Coronary artery (tissue), 2 donors: ENCODE results near the gene RNF208.

ENCODE experiments used
- DNase-seq: peaks from one replicate; pipeline ENCODE4 v3.0.0-alpha.2; 2017; ENCODE audit warnings: low spot score
- H3K27ac ChIP-seq, 2 donors: fragments of 200-600 bp; sonication (generic); one replicate each; pipeline ENCODE4 v1.5.1; 2016 to 2019
- H3K4me3 ChIP-seq: fragments of 200-600 bp; sonication (generic); 2 replicates; pipeline ENCODE4 v1.5.1; 2016; ENCODE audit warnings: mild to moderate bottlenecking, moderate library complexity
- TF ChIP-seq, protein P1 (sequence below): fragments of 200-600 bp; sonication (generic); IDR thresholded peaks from one replicate; pipeline ENCODE4 v1.5.1; 2019; ENCODE audit warnings: antibody characterized with exemption

RNF208 gene

DNA sequence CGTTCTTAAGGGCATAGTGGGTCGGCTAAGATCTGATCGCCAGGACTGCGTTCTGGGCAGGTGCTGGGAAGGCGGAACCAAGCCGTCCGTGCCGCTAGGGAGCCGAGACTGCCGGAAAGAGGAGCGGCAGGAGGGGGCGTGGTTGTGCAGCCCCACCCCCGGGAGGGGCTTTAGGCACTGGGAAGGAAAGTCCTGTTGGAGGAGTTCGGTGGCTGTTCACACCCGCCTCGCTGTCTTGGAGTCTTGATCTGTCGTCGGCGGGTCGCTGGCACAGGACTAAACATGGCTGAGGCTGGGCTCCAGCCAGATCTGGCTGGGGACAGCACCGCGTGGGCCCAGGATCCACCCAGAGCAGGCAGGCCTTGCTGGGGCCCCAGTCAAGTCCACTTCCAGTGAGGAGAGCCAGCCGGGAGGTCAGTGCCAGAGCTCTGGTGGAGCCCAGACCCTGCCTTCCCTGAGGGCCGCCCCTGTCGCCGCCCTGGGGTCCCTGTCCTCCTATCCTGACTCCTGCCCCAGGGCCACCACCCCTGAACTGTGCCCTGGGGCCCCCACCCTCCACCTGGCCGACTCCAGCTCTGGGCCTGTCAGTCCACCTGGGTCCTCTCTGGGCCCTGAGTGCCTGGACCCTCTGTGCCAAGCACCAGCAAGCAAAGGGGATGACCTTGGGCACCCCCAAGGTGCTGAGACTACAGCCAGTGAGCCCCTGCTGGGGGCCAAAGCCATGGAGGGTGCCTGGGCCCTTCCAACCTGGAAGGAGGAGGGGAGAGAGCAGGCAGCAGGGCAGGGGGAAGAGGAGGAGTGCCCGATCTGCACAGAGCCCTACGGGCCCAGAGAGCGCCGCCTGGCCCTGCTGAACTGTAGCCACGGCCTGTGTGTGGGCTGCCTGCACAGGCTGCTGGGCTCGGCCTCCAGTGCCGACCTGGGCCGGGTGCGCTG, 4.5 kb downstream of the RNF208 start:
- H3K4me3 ChIP-seq = peak overlapping the region; percentile 50
- TF ChIP-seq, protein P1, sequence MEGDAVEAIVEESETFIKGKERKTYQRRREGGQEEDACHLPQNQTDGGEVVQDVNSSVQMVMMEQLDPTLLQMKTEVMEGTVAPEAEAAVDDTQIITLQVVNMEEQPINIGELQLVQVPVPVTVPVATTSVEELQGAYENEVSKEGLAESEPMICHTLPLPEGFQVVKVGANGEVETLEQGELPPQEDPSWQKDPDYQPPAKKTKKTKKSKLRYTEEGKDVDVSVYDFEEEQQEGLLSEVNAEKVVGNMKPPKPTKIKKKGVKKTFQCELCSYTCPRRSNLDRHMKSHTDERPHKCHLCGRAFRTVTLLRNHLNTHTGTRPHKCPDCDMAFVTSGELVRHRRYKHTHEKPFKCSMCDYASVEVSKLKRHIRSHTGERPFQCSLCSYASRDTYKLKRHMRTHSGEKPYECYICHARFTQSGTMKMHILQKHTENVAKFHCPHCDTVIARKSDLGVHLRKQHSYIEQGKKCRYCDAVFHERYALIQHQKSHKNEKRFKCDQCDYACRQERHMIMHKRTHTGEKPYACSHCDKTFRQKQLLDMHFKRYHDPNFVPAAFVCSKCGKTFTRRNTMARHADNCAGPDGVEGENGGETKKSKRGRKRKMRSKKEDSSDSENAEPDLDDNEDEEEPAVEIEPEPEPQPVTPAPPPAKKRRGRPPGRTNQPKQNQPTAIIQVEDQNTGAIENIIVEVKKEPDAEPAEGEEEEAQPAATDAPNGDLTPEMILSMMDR = no peak
- DNase-seq = no peak
- peak overlapping the region in 1 of 2 donors; percentile 38 for H3K27ac ChIP-seq

- TF ChIP-seq, protein P1 = no peak
- DNase-seq = no peak
- Histone ChIP-seq H3K27ac (peak overlapping the region in 1 of 2 donors; percentile 38), H3K4me3 (no peak overlapping the region)
Observed at GRCh38 chr9:137216188-137216965, 5.7 kb downstream of the RNF208 start.

DNA sequence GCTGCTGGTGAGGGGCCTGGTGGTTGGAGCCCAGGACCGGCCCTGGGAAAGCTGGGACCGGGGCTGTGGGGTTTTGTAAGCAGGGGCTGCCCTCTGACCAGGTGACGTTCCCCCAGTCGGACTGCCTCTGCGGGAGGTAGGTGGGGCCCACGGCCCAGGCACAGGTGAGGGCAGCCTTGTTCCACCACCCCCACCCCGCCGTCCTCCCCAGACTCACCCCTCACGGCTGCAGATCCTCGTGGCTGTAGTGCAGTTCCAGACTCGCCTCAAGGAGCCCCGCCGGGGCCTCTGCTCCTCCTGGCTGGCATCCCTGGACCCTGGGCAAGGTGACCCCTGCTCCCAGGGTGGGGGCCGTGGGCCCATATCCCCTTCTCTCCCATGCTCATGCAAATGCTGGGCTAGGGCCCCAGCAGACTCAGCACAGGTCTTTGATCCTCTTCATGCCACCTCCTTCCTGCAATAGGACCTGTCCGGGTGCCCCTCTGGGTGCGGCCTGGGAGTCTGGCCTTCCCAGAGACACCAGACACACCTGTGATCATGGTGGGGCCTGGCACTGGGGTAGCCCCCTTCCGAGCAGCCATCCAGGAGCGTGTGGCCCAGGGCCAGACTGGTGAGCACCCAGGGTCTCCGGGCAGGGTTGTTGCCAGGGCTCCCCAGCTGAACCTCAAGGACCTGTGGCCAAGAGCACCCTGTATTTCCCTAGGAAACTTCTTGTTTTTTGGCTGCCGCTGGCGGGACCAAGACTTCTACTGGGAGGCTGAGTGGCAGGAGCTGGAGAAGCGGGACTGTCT, 6.6 kb downstream of the RNF208 start:
- H3K4me3 ChIP-seq = no peak overlapping the region
- DNase-seq = no peak
- H3K27ac ChIP-seq = no peak overlapping the region
- TF ChIP-seq, protein P1 = no peak

DNA sequence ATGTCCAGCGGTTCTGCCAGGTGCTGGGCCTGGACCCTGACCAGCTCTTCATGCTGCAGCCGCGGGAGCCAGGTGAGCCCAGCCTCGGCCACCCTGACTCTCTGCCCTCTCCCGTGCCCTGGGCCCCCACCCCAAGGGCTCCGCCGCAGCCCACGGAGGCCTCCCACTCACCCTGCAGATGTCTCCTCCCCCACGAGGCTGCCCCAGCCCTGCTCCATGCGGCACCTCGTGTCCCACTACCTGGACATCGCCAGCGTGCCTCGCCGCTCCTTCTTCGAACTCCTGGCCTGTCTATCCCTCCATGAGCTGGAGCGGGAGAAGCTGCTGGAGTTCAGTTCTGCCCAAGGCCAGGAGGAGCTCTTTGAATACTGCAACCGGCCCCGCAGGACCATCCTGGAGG, 7.4 kb downstream of the RNF208 start:
- Histone ChIP-seq H3K27ac (no peak overlapping the region), H3K4me3 (no peak overlapping the region)
- TF ChIP-seq, protein P1 = no peak
- no peak for DNase-seq

- DNase-seq = no peak
- TF ChIP-seq, protein P1 = no peak
- H3K27ac ChIP-seq = no peak overlapping the region
- H3K4me3 ChIP-seq = no peak overlapping the region
Observed at GRCh38 chr9:137213160-137214060, 8.6 kb downstream of the RNF208 start.

GRCh38 chr9:137212520-137212919, 9.5 kb downstream of the RNF208 start:
- H3K27ac ChIP-seq = no peak overlapping the region
- TF ChIP-seq, protein P1 = no peak
- no peak for DNase-seq
- H3K4me3 ChIP-seq = no peak overlapping the region
